Measurements from ENCODE around the gene LRRN4. TPM values are rescaled to one million over a fixed set of nuclear protein-coding genes. Genes with fewer than 3 reads are reported as not detected.

The LRRN4 gene
- total RNA-seq, 1 experiment from 2014 or later, result 0.10 TPM

DNA sequence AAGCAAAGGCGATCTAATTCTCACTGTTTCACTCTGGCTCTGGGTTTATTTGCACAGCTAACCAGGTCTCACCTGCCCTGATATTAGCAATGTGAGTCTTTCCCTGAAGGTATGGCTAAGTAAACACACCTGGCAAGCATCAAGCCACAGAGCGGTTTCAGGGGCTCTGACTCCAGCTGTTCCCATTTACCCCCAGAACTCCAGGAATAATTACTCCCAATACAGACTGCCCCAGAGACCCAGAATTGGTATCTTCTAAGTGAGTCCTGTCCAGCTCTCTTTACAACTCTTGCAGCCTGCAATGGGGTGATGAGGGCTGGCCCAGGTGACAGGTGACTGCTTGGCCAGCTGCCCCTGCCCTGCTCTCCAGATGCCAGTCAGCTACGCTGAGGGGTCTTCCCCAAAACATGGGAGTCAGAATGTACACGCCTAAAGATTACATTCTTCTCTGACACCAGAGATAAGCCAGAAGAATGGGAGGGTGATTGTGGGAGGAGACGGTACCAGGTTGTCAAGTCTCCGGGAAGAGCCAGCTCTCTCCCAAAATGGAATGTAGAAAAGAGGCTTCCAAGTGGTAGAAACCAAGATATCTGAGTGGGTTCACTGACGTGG is 4.9 kb upstream of the LRRN4 start:
- BruUV-seq (replicated peaks), result no TSS peak
- no peak overlapping the region for H3K4me2 ChIP-seq (ENCODE audit: low read length)
- H3K27ac ChIP-seq (ENCODE audit: low read depth, low read length), result no peak overlapping the region
- H3K4me1 ChIP-seq (ENCODE audit: control insufficient read depth in 1 of 2, insufficient read depth in 2 of 2, low read length in 2 of 2), result peaks cover 11 to 16% of the 10 kb centered on the region in 2 experiments
- ChIA-PET POLR2A (interaction anchor here (0.6 kb wide), 1 partner anchor 1904 kb away, joined by 5 read pairs; no protein-coding TSS in a partner anchor), CTCF (no interaction called here), RAD21 (ENCODE audit: low non-redundant PET in 1 of 2, low total read pairs in 2 of 2, uncharacterized antibody in 2 of 2, unreplicated experiment in 2 of 2) (no interaction called here)
- H4K20me1 ChIP-seq (ENCODE audit: insufficient read depth), result no peaks in the 10 kb centered on the region
- intact Hi-C loops (cut with micrococcal nuclease), result no loop called here
- H2AFZ ChIP-seq (ENCODE audit: low read depth, low read length, poor library complexity, severe bottlenecking), result no peak overlapping the region
- H3K79me2 ChIP-seq (ENCODE audit: insufficient read depth, low read length), result no peaks in the 10 kb centered on the region
- H3K9me2 ChIP-seq (ENCODE audit: insufficient read depth), result no peaks in the 10 kb centered on the region
- no peaks in the 10 kb centered on the region for H3K36me3 ChIP-seq (ENCODE audit: control insufficient read depth in 1 of 2, insufficient read depth in 2 of 2, low read length in 2 of 2)
- H3K27me3 ChIP-seq (ENCODE audit: insufficient read depth, low read length), result no peaks in the 10 kb centered on the region
- TF ChIP-seq POLR2AphosphoS5 (IDR thresholded peaks at IDR 0.05; ENCODE audit: low read depth, low read length) (no peak), YY1 (IDR thresholded peaks at IDR 0.05; ENCODE audit: extremely low read depth, insufficient replicate concordance, low read depth, low read length) (no peak), POLR2A (IDR thresholded peaks at IDR 0.05; ENCODE audit: borderline replicate concordance, extremely low read depth, insufficient read depth, insufficient read length) (no peak), EGR1 (IDR thresholded peaks at IDR 0.05; ENCODE audit: low read depth) (no peak), SP1 (IDR thresholded peaks at IDR 0.05; ENCODE audit: low read depth) (no peak), ZFX (IDR thresholded peaks at IDR 0.05) (no peak), ZNF274 (IDR thresholded peaks at IDR 0.05; ENCODE audit: low read depth, low read length) (no peak), ELF1 (IDR thresholded peaks at IDR 0.05; ENCODE audit: borderline replicate concordance, low read depth) (no peak), EZH2phosphoT487 (IDR thresholded peaks at IDR 0.05; ENCODE audit: borderline replicate concordance) (no peak), EZH2 (IDR thresholded peaks at IDR 0.05) (no peak), TCF7L2 (IDR thresholded peaks at IDR 0.05; ENCODE audit: borderline replicate concordance, extremely low read depth, insufficient read depth, insufficient read length) (no peak), RAD21 (IDR thresholded peaks at IDR 0.05; ENCODE audit: low read depth) (no peak), SRF (IDR thresholded peaks at IDR 0.05; ENCODE audit: low read depth) (no peak), CBX3 (IDR thresholded peaks at IDR 0.05; ENCODE audit: low read depth) (no peak), ATF3 (IDR thresholded peaks at IDR 0.05) (no peak), CEBPB (IDR thresholded peaks at IDR 0.05; ENCODE audit: low read depth) (no peak), SIN3A (IDR thresholded peaks at IDR 0.05; ENCODE audit: low read depth) (no peak)
- TF ChIP-seq, protein P1, sequence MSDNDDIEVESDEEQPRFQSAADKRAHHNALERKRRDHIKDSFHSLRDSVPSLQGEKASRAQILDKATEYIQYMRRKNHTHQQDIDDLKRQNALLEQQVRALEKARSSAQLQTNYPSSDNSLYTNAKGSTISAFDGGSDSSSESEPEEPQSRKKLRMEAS (IDR thresholded peaks at IDR 0.05), result no peak
- TF ChIP-seq, protein P2, sequence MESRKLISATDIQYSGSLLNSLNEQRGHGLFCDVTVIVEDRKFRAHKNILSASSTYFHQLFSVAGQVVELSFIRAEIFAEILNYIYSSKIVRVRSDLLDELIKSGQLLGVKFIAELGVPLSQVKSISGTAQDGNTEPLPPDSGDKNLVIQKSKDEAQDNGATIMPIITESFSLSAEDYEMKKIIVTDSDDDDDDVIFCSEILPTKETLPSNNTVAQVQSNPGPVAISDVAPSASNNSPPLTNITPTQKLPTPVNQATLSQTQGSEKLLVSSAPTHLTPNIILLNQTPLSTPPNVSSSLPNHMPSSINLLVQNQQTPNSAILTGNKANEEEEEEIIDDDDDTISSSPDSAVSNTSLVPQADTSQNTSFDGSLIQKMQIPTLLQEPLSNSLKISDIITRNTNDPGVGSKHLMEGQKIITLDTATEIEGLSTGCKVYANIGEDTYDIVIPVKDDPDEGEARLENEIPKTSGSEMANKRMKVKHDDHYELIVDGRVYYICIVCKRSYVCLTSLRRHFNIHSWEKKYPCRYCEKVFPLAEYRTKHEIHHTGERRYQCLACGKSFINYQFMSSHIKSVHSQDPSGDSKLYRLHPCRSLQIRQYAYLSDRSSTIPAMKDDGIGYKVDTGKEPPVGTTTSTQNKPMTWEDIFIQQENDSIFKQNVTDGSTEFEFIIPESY (IDR thresholded peaks at IDR 0.05; ENCODE audit: extremely low read depth, insufficient replicate concordance, low read length), result no peak
- no peak overlapping the region for H3K4me3 ChIP-seq (replicated peaks in 1 of 2; ENCODE audit: low read depth in 1 of 2, low read length in 2 of 2)
- H3K9me3 ChIP-seq (ENCODE audit: control insufficient read depth in 1 of 2, insufficient read depth in 1 of 2, low read depth in 1 of 2, low read length in 2 of 2), result no peaks in the 10 kb centered on the region
- H3K9ac ChIP-seq (ENCODE audit: low read length), result no peak overlapping the region
- ATAC-seq (no peak), DNase-seq (ENCODE audit: low read depth, low spot score) (no peak)

All from HCT116 (cell line).